MCF 10A (cell line): ENCODE data around the gene SERPINE1. TPM values are rescaled to one million over a fixed set of nuclear protein-coding genes. Genes with fewer than 3 reads are reported as not detected.

Experiments
- BruUV-seq: library from RNA; stranded (reverse); fragments of 400-500 nt; replicated peaks from 2 replicates; lab custom pipeline; 2021; lab: Mats Ljungman, UMichigan
- CTCF ChIA-PET: fragments of 300-600 bp; sonication (Branson Sonifier 250); formaldehyde crosslinking; extraction: SDS; loops from one replicate; lab custom pipeline; 2021; ENCODE audit warnings: antibody characterized with exemption, inconsistent platforms; lab: Yijun Ruan, JAX
- POLR2A ChIA-PET: fragments of 300-600, 350-650 bp; sonication (Branson Sonifier 250); formaldehyde crosslinking; extraction: SDS; loops from one replicate; lab custom pipeline; 2020; ENCODE audit warnings: antibody characterized with exemption, inconsistent platforms; lab: Yijun Ruan, JAX
- DNase-seq: peaks from one replicate; pipeline ENCODE4 v3.0.0-alpha.2; 2018; ENCODE audit not compliant: unreplicated experiment
- H3K27ac Mint-ChIP-seq: one replicate; pipeline ENCODE4 v1.8.0; 2022; ENCODE audit warnings: mild to moderate bottlenecking, low read depth, mixed read lengths; ENCODE audit not compliant: unreplicated experiment
- H3K27me3 Mint-ChIP-seq: one replicate; pipeline ENCODE4 v1.8.0; 2022; ENCODE audit warnings: mixed read lengths; ENCODE audit not compliant: insufficient read depth, unreplicated experiment
- H3K36me3 Mint-ChIP-seq: one replicate; pipeline ENCODE4 v1.8.0; 2022; ENCODE audit warnings: mild to moderate bottlenecking, moderate library complexity, mixed read lengths; ENCODE audit not compliant: insufficient read depth, unreplicated experiment
- H3K4me1 Mint-ChIP-seq: one replicate; pipeline ENCODE4 v1.8.0; 2022; ENCODE audit warnings: mixed read lengths; ENCODE audit not compliant: insufficient read depth, unreplicated experiment
- H3K4me3 Mint-ChIP-seq: one replicate; pipeline ENCODE4 v1.8.0; 2022; ENCODE audit warnings: mild to moderate bottlenecking, moderate library complexity, mixed read lengths; ENCODE audit not compliant: unreplicated experiment
- H3K9me3 Mint-ChIP-seq: one replicate; pipeline ENCODE4 v1.8.0; 2022; ENCODE audit warnings: mixed read lengths; ENCODE audit not compliant: unreplicated experiment
- intact Hi-C: fragments of 100-400 bp; cut with micrococcal nuclease; formaldehyde crosslinking; loops from 2 replicates; pipeline ENCODE4 v1.14.1; 2022
- microRNA-seq: library from miRNA; unstranded; fragments of <30 nt; microRNA quantifications from one replicate; pipeline ENCODE4 v1.2.0, GENCODE V29; 2022
- total RNA-seq: library from RNA; stranded (reverse); gene quantifications from 2 replicates; pipeline ENCODE4 v1.2.3, GENCODE V29; 2022
- TF ChIP-seq, protein P1 (sequence below): fragments of 200-600 bp; IDR thresholded peaks from one replicate; pipeline ENCODE4 v1.8.0; 2022; ENCODE audit warnings: antibody characterized with exemption, mild to moderate bottlenecking; ENCODE audit not compliant: unreplicated experiment

Gene SERPINE1
- total RNA-seq, 1 experiment from 2014 or later: 80.6 TPM

GRCh38 chr7:101186194-101186593 lies 59.3 kb downstream of the SERPINE1 start:
- H3K4me3 Mint-ChIP-seq: no peak overlapping the region
- no TSS peak for BruUV-seq
- no peak overlapping the region for H3K27ac Mint-ChIP-seq
- no peaks in the 10 kb centered on the region for H3K9me3 Mint-ChIP-seq
- intact Hi-C loops: no loop called here
- TF ChIP-seq, protein P1, sequence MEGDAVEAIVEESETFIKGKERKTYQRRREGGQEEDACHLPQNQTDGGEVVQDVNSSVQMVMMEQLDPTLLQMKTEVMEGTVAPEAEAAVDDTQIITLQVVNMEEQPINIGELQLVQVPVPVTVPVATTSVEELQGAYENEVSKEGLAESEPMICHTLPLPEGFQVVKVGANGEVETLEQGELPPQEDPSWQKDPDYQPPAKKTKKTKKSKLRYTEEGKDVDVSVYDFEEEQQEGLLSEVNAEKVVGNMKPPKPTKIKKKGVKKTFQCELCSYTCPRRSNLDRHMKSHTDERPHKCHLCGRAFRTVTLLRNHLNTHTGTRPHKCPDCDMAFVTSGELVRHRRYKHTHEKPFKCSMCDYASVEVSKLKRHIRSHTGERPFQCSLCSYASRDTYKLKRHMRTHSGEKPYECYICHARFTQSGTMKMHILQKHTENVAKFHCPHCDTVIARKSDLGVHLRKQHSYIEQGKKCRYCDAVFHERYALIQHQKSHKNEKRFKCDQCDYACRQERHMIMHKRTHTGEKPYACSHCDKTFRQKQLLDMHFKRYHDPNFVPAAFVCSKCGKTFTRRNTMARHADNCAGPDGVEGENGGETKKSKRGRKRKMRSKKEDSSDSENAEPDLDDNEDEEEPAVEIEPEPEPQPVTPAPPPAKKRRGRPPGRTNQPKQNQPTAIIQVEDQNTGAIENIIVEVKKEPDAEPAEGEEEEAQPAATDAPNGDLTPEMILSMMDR: no peak
- no peaks in the 10 kb centered on the region for H3K27me3 Mint-ChIP-seq
- DNase-seq: no peak
- ChIA-PET CTCF (interaction anchor here (0.6 to 3.8 kb wide), 5 partner anchors 42 to 293 kb away, joined by 3 to 32 read pairs (median 3); no protein-coding TSS in a partner anchor), POLR2A (interaction anchor here (0.7 to 1.8 kb wide), 3 partner anchors 31 to 58 kb away, joined by 3 to 4 read pairs (median 4); partner anchors contain the start of gene FIS1)
- H3K4me1 Mint-ChIP-seq: peaks cover 12% of the 10 kb centered on the region
- H3K36me3 Mint-ChIP-seq: no peaks in the 10 kb centered on the region

- H3K27me3 Mint-ChIP-seq: no peaks in the 10 kb centered on the region
- DNase-seq: peak; percentile 43
- H3K27ac Mint-ChIP-seq: no peak overlapping the region
- no peaks in the 10 kb centered on the region for H3K36me3 Mint-ChIP-seq
- POLR2A ChIA-PET: interaction anchor here (0.6 to 1.8 kb wide), 6 partner anchors 27 to 176 kb away, joined by 3 to 4 read pairs (median 3); partner anchors contain the start of genes COL26A1 and FIS1
- peaks cover 12% of the 10 kb centered on the region for H3K4me1 Mint-ChIP-seq
- H3K9me3 Mint-ChIP-seq: no peaks in the 10 kb centered on the region
- CTCF ChIA-PET: interaction anchor here (0.6 to 3.8 kb wide), 8 partner anchors 17 to 294 kb away, joined by 3 to 32 read pairs (median 3); partner anchors contain the start of gene VGF
- TF ChIP-seq, protein P1: no peak
- intact Hi-C loops: loop anchor here (1.0 kb wide), 1 partner anchor 43 kb away; no protein-coding TSS in a partner anchor
- no TSS peak for BruUV-seq
- H3K4me3 Mint-ChIP-seq: no peak overlapping the region
Measured at GRCh38 chr7:101186844-101187428, 60.0 kb downstream of the SERPINE1 start.

Small RNA genes lying within 50 kb of the gene (microRNA-seq; reads per million reads assigned to microRNA genes)
- gene MIR4653: not detected

Other genes with a start within 250 kb of the SERPINE1 start
- 2.8 and 3.4 TPM in 2 replicates for gene UFSP1, start 237.4 kb upstream of the SERPINE1 start, total RNA-seq
- gene ACHE, start 231.2 kb upstream of the SERPINE1 start, total RNA-seq: 0.30 and 0.37 TPM in 2 replicates
- gene MUC3A, start 177.6 kb upstream of the SERPINE1 start, total RNA-seq: not detected in 2 replicates
- gene MUC12, start 157.5 kb upstream of the SERPINE1 start, total RNA-seq: not detected in 2 replicates
- gene MUC17, start 107.0 kb upstream of the SERPINE1 start, total RNA-seq: not detected in 2 replicates
- gene TRIM56, start 41.6 kb upstream of the SERPINE1 start, total RNA-seq: 29.6 and 36.8 TPM in 2 replicates
- gene AP1S1, start 27.4 kb downstream of the SERPINE1 start, total RNA-seq: 72.1 and 72.5 TPM in 2 replicates
- gene VGF, start 38.5 kb downstream of the SERPINE1 start, total RNA-seq: 11.2 and 12.8 TPM in 2 replicates
- gene NAT16, start 53.2 kb downstream of the SERPINE1 start, total RNA-seq: not detected in 2 replicates
- gene MOGAT3, start 73.9 kb downstream of the SERPINE1 start, total RNA-seq: not detected in 2 replicates
- 125 and 134 TPM in 2 replicates for gene PLOD3, start 90.5 kb downstream of the SERPINE1 start, total RNA-seq
- 63.9 and 70.9 TPM in 2 replicates for gene ZNHIT1, start 91.1 kb downstream of the SERPINE1 start, total RNA-seq
- gene CLDN15, start 110.7 kb downstream of the SERPINE1 start, total RNA-seq: 8.5 and 17.1 TPM in 2 replicates
- 213 and 221 TPM in 2 replicates for gene FIS1, start 118.0 kb downstream of the SERPINE1 start, total RNA-seq
- gene IFT22, start 194.7 kb downstream of the SERPINE1 start, total RNA-seq: 21.5 and 33.8 TPM in 2 replicates
- not detected in 2 replicates for gene COL26A1, start 235.8 kb downstream of the SERPINE1 start, total RNA-seq